Measurements from ENCODE around the gene GNPAT.

GRCh38 chr1:231200388-231201031, 40.5 kb upstream of the GNPAT start:
- TF ChIP-seq POLR2AphosphoS5 (IDR thresholded peaks at IDR 0.05) = no peak
- TF ChIP-seq CTCF (IDR thresholded peaks at IDR 0.05) = no peak

All from breast epithelium (tissue), 3 donors.